ENCODE data around the gene COL19A1. TPM values are rescaled to one million over a fixed set of nuclear protein-coding genes. Genes with fewer than 3 reads are reported as not detected.

COL19A1 gene
- total and polyA plus RNA-seq, 2 experiments from 2014 or later, result not detected

- ATAC-seq (no peak), DNase-seq (ENCODE audit: low spot score) (no peak)
- H4K20me1 ChIP-seq (replicated peaks; ENCODE audit: insufficient read depth), result no peaks in the 10 kb centered on the region
- no peaks in the 10 kb centered on the region for H3K4me1 ChIP-seq (ENCODE audit: insufficient read depth)
- no peak overlapping the region for H3K4me2 ChIP-seq
- Mint-ChIP-seq H3K36me3 (ENCODE audit: low read depth) (no peaks in the 10 kb centered on the region), H3K4me3 (no peak overlapping the region), H3K4me1 (peaks cover 15% of the 10 kb centered on the region), H3K27ac (no peak overlapping the region), H3K27me3 (ENCODE audit: insufficient read depth, low read depth, poor library complexity) (peaks cover 1% of the 10 kb centered on the region), H3K9me3 (no peaks in the 10 kb centered on the region; the same call in 2 of the 3 replicates)
- no peak overlapping the region for H3K4me3 ChIP-seq
- H2AFZ ChIP-seq, result no peak overlapping the region
- H3F3A ChIP-seq (replicated peaks; ENCODE audit: low read depth), result no peaks in the 10 kb centered on the region
- no peaks in the 10 kb centered on the region for H3K27me3 ChIP-seq (ENCODE audit: insufficient read depth)
- no peak overlapping the region for H3K27ac ChIP-seq (ENCODE audit: low read depth)
- no peaks in the 10 kb centered on the region for H3K79me2 ChIP-seq (replicated peaks; ENCODE audit: insufficient read depth)
- no peaks in the 10 kb centered on the region for H3K9me2 ChIP-seq (ENCODE audit: insufficient read depth)
- no peaks in the 10 kb centered on the region for H3K36me3 ChIP-seq (ENCODE audit: insufficient read depth)
- TF ChIP-seq STAT1 (IDR thresholded peaks at IDR 0.05; ENCODE audit: unreplicated experiment), result no peak
- TF ChIP-seq CREB1 (CRISPR knock-in tag; IDR thresholded peaks at IDR 0.05; ENCODE audit: low read depth), result no peak
- TF ChIP-seq ETS1 (IDR thresholded peaks at IDR 0.05), result no peak
- TF ChIP-seq CTCF (conservative IDR thresholded peaks at IDR 0.05; ENCODE audit: low read depth in 2 of 2), result no peak
- no peak for TF ChIP-seq POLR2AphosphoS5 (IDR thresholded peaks at IDR 0.05; ENCODE audit: low read depth)
- TF ChIP-seq ZNF331 (CRISPR knock-in tag; IDR thresholded peaks at IDR 0.05; ENCODE audit: low read depth), result no peak
- TF ChIP-seq NANOG (IDR thresholded peaks at IDR 0.05; ENCODE audit: borderline replicate concordance), result no peak
- no peak for TF ChIP-seq EZH2phosphoT487 (IDR thresholded peaks at IDR 0.05; ENCODE audit: unreplicated experiment)
Measured at GRCh38 chr6:69973763-69974162, 107.4 kb downstream of the COL19A1 start.

- H3K9me3 Mint-ChIP-seq, result no peaks in the 10 kb centered on the region; the same call in 2 of the 3 replicates
- no peak overlapping the region for H3K27ac Mint-ChIP-seq
- H2AFZ ChIP-seq, result no peak overlapping the region
- H3K27me3 Mint-ChIP-seq (ENCODE audit: insufficient read depth, low read depth, poor library complexity), result peaks cover 1% of the 10 kb centered on the region
- DNase-seq (ENCODE audit: low spot score) (no peak), ATAC-seq (no peak)
- no peaks in the 10 kb centered on the region for H3K36me3 Mint-ChIP-seq (ENCODE audit: low read depth)
- TF ChIP-seq STAT1 (IDR thresholded peaks at IDR 0.05; ENCODE audit: unreplicated experiment), result no peak
- no peak for TF ChIP-seq CTCF (conservative IDR thresholded peaks at IDR 0.05; ENCODE audit: low read depth in 2 of 2)
- TF ChIP-seq ZNF331 (CRISPR knock-in tag; IDR thresholded peaks at IDR 0.05; ENCODE audit: low read depth), result no peak
- TF ChIP-seq CREB1 (CRISPR knock-in tag; IDR thresholded peaks at IDR 0.05; ENCODE audit: low read depth), result no peak
- no peak for TF ChIP-seq EZH2 (IDR thresholded peaks at IDR 0.05; ENCODE audit: low read depth, unreplicated experiment)
- H3K36me3 ChIP-seq (ENCODE audit: insufficient read depth), result no peaks in the 10 kb centered on the region
- no peaks in the 10 kb centered on the region for H3K79me2 ChIP-seq (replicated peaks; ENCODE audit: insufficient read depth)
- no peaks in the 10 kb centered on the region for H3K4me1 ChIP-seq (ENCODE audit: insufficient read depth)
- no peak overlapping the region for H3K4me3 ChIP-seq
- peaks cover 15% of the 10 kb centered on the region for H3K4me1 Mint-ChIP-seq
- no peak overlapping the region for H3K4me2 ChIP-seq
- no peak overlapping the region for H3K4me3 Mint-ChIP-seq
- no peak overlapping the region for H3K27ac ChIP-seq (ENCODE audit: low read depth)
- H3K9me2 ChIP-seq (ENCODE audit: insufficient read depth), result no peaks in the 10 kb centered on the region
- no peaks in the 10 kb centered on the region for H4K20me1 ChIP-seq (replicated peaks; ENCODE audit: insufficient read depth)
- no peaks in the 10 kb centered on the region for H3F3A ChIP-seq (replicated peaks; ENCODE audit: low read depth)
- H3K27me3 ChIP-seq (ENCODE audit: insufficient read depth), result no peaks in the 10 kb centered on the region
Measured at GRCh38 chr6:69974193-69974592, 107.8 kb downstream of the COL19A1 start.

Measured in GM23338 (cell line).